Activated CD4-positive, alpha-beta T cell treated with anti-CD3 and anti-CD28 coated beads for 4 hours (primary cell): ENCODE measurements around the gene SLC41A1.
A peak's percentile ranks its signal among the peaks of the same experiment; 100 is the strongest.

Source experiments
- DNase-seq, 2 donors: peaks; one replicate each; pipeline ENCODE4 v3.0.0-alpha.2; 2020

The SLC41A1 gene

GRCh38 chr1:205750138-205751035 lies 62.6 kb downstream of the SLC41A1 start, which contains the start of gene NUCKS1:
Gene NUCKS1, minus strand, starts transcription at chr1:205750182. Its CDS starts 209 bp downstream, at chr1:205749973.
- DNase-seq = peak; percentile 96 to 97

GRCh38 chr1:205749234-205750137 lies 63.5 kb downstream of the SLC41A1 start:
- DNase-seq = peak; percentile 93 to 97

DNA sequence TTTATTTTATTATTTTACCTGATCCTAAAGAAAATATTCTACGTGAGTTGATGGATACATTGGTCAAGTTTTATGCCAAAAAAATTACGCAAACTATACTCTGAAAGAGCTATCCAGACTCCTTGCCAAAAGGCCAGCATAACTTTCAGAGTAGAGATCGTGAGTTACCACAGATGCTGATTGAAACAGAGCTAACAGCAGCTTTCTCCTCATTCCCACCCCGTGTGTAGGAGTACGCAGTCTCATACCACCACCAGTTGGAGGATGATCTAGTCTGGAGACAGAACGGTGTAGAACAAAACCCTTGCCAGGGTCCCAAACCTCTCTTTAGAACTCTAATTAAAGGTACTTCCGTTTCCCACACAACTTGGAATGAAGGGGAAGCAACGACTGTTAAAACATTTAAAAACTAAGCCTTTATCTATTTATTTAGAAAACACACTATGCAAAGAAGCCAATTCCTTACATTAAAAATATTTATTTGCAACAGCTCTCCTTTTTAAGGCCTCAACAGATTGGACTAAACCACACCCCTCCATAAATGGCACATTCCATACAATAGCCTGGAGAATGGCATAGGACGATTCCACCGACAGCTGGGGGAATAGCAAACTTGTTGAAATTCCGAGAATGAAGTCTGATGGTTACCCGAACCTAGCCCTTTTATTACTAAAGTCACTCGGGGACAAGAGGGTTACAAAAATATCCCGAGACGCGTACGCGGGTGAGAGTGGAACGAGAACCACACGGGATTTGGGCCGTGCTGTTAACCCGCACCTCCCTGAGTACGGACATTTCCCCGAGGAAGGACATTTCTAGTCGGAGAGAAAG lies 64.4 kb downstream of the SLC41A1 start:
- DNase-seq = peak; percentile 18 to 23

DNA sequence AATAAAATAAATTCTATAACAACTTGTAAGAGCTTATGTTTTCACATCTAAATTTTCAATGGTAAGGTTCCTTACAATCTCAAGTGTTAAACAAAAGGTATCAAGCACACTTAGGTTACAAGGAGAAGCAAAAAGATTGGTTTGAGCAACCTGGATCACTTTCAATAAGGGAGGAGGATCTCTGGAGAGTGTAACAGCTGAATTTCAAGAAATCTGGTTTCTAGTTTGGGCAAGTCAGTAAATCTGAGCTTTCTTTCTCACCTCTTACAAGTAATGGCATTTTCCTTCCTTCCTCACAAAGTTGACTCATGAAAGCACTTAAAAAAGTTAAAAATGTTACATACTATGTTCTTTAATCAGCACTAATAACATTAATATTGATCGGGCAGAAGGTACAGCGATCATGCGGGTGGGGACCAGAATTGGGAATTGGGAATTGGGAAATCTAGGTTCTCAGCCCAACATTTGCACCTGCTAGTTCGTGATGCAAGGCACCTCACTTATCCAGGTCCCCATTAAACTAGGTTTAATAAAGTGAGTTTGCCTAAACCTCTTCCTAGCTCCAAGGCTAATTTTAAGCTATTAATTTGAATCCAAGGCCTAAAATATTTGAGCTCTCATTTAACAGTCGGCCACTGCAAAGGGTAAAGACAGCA lies 66.1 kb downstream of the SLC41A1 start:
- no peak for DNase-seq

DNA sequence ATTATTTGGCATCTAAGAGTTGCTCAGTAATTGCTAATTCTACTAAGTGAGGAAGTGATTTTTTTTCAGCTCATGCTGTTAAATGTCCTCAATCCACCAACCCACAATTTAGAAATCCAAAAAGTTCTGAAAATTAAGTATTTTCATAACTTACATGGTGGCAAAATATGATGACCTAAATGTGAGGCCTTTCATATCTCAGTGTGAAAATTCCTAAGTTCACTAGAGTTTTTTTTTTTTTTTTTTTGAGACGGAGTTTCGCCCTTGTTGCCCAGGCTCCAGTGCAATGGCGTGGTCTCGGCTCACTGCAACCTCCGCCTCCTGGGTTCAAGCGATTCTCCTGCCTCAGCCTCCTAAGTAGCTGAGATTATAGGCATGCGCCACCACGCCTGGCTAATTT lies 68.6 kb downstream of the SLC41A1 start:
- DNase-seq = no peak

GRCh38 chr1:205743977-205744376 lies 69.0 kb downstream of the SLC41A1 start:
- no peak for DNase-seq

DNA sequence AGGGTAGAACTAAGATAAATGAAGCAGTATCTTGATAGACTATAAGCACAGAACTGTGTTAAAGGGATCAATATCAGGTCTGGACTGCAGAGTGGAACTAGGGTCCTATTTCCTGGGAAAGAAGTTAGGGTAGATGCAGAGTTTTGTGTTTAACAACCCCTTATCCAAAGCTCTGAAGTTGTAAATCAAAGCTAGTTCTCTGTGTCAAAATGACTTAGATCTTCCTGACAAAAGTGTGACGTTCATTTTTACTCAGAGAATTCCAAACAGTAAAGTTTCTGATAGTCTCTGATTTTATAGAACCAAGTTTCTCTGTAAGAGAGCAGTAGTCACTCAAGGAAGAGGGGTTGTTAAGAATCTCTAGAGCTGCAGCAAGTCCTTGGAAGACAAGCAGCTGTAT lies 71.3 kb downstream of the SLC41A1 start:
- DNase-seq = no peak

- DNase-seq = no peak
Observed at GRCh38 chr1:205739348-205740160, 73.4 kb downstream of the SLC41A1 start.
